ENCODE data around the gene RSPH3.

Gene RSPH3

GRCh38 chr6:158933079-158933595, 66.9 kb downstream of the RSPH3 start:
- DNase-seq (ENCODE audit: low spot score) = no peak

- no peak for DNase-seq (ENCODE audit: low spot score)
Measured at GRCh38 chr6:158928068-158928467, 71.9 kb downstream of the RSPH3 start.

- no peak for DNase-seq (ENCODE audit: low spot score)
Measured at GRCh38 chr6:158926414-158926813, 73.6 kb downstream of the RSPH3 start.

- no peak for DNase-seq (ENCODE audit: low spot score)
Measured at GRCh38 chr6:158924499-158925455, 75.2 kb downstream of the RSPH3 start.

GRCh38 chr6:158923805-158924498, 76.0 kb downstream of the RSPH3 start:
- no peak for DNase-seq (ENCODE audit: low spot score)
